Measurements from ENCODE around the gene RCOR1. TPM values are rescaled to one million over a fixed set of nuclear protein-coding genes. Genes with fewer than 3 reads are reported as not detected.

Gene RCOR1
- total and polyA plus RNA-seq, 10 donors, result 3.7 to 30.6 (median 21.1) TPM

GRCh38 chr14:102749393-102750305 lies 157.2 kb downstream of the RCOR1 start:
- H3K27ac ChIP-seq, result no peak overlapping the region
- DNase-seq, result no peak
- no peak overlapping the region for H3K4me3 ChIP-seq
- no peaks in the 10 kb centered on the region for H3K9me3 ChIP-seq
- 93 to 98% (median 94%) methylated on average over 18 to 33 of the region's 33 CpGs for WGBS, 5 donors
- no peaks in the 10 kb centered on the region for H3K27me3 ChIP-seq (replicated peaks in 1 of 7)
- H3K4me1 ChIP-seq, result peaks cover 0 to 7% (median 0%) of the 10 kb centered on the region in 6 donors
- peaks cover 0 to 43% (median 0%) of the 10 kb centered on the region in 6 donors for H3K36me3 ChIP-seq
- TF ChIP-seq POLR2AphosphoS5 (IDR thresholded peaks at IDR 0.05), result no peak
- no peak for TF ChIP-seq POLR2A (IDR thresholded peaks at IDR 0.05)
- no peak for TF ChIP-seq CTCF (IDR thresholded peaks at IDR 0.05 in 8 of 11, conservative IDR thresholded peaks at IDR 0.05 in 3 of 11)
- intact Hi-C loops (cut with DNase I; ENCODE audit: low total_unique reads), result no loop called here

- Histone ChIP-seq H3K9me3 (no peaks in the 10 kb centered on the region), H3K27me3 (replicated peaks in 1 of 7) (no peaks in the 10 kb centered on the region), H3K4me1 (peaks cover 0 to 14% (median 2%) of the 10 kb centered on the region in 6 donors), H3K36me3 (peaks cover 0 to 43% (median 0%) of the 10 kb centered on the region in 6 donors), H3K4me3 (no peak overlapping the region), H3K27ac (no peak overlapping the region)
- DNase-seq, result no peak
- 94 to 99% (median 96%) methylated on average over 10 to 14 of the region's 14 CpGs for WGBS, 5 donors
- TF ChIP-seq CTCF (IDR thresholded peaks at IDR 0.05 in 8 of 11, conservative IDR thresholded peaks at IDR 0.05 in 3 of 11), result no peak
- no peak for TF ChIP-seq POLR2AphosphoS5 (IDR thresholded peaks at IDR 0.05)
- no peak for TF ChIP-seq POLR2A (IDR thresholded peaks at IDR 0.05)
- intact Hi-C loops (cut with DNase I; ENCODE audit: low total_unique reads), result no loop called here
Measured at GRCh38 chr14:102750376-102750775, 157.9 kb downstream of the RCOR1 start.

GRCh38 chr14:102751088-102751487 lies 158.6 kb downstream of the RCOR1 start:
- peaks cover 0 to 37% (median 0%) of the 10 kb centered on the region in 6 donors for H3K36me3 ChIP-seq
- WGBS, 5 donors, result 90 to 95% (median 91%) methylated on average over 11 to 16 of the region's 16 CpGs
- intact Hi-C loops (cut with DNase I; ENCODE audit: low total_unique reads), result no loop called here
- TF ChIP-seq POLR2A (IDR thresholded peaks at IDR 0.05) (no peak), CTCF (IDR thresholded peaks at IDR 0.05 in 8 of 11, conservative IDR thresholded peaks at IDR 0.05 in 3 of 11) (no peak), POLR2AphosphoS5 (IDR thresholded peaks at IDR 0.05) (no peak)
- H3K27ac ChIP-seq, result no peak overlapping the region
- no peak overlapping the region for H3K4me3 ChIP-seq
- no peaks in the 10 kb centered on the region for H3K9me3 ChIP-seq
- no peak for DNase-seq
- H3K27me3 ChIP-seq (replicated peaks in 1 of 7), result no peaks in the 10 kb centered on the region
- peaks cover 0 to 14% (median 2%) of the 10 kb centered on the region in 6 donors for H3K4me1 ChIP-seq

GRCh38 chr14:102752239-102752847 lies 159.9 kb downstream of the RCOR1 start:
- Histone ChIP-seq H3K4me1 (peaks cover 0 to 14% (median 2%) of the 10 kb centered on the region in 6 donors), H3K27ac (no peak overlapping the region), H3K36me3 (peaks cover 0 to 25% (median 0%) of the 10 kb centered on the region in 6 donors), H3K9me3 (no peaks in the 10 kb centered on the region), H3K27me3 (replicated peaks in 1 of 7) (no peaks in the 10 kb centered on the region), H3K4me3 (no peak overlapping the region)
- TF ChIP-seq POLR2A (IDR thresholded peaks at IDR 0.05) (no peak), POLR2AphosphoS5 (IDR thresholded peaks at IDR 0.05) (no peak), CTCF (IDR thresholded peaks at IDR 0.05 in 8 of 11, conservative IDR thresholded peaks at IDR 0.05 in 3 of 11) (no peak)
- no peak for DNase-seq
- 75 to 82% (median 80%) methylated on average over 12 to 14 of the region's 14 CpGs for WGBS, 5 donors
- intact Hi-C loops (cut with DNase I; ENCODE audit: low total_unique reads), result no loop called here
